H9 (cell line): Measurements from ENCODE around the gene BCAS4. TPM values are rescaled to one million over a fixed set of nuclear protein-coding genes. Genes with fewer than 3 reads are reported as not detected.

ENCODE experiments used
- DNase-seq: peaks from one replicate; pipeline ENCODE4 v3.0.0-alpha.2; 2017
- H2AFZ ChIP-seq: one replicate; pipeline ENCODE4 v1.6.1; 2013; ENCODE audit warnings: mild to moderate bottlenecking, low read length, control low read depth, moderate library complexity
- H2AK5ac ChIP-seq: 2 replicates; pipeline ENCODE4 v1.6.1; 2013; ENCODE audit warnings: low read length, control low read depth, mixed read lengths; ENCODE audit not compliant: insufficient read length
- H2BK120ac ChIP-seq: one replicate; pipeline ENCODE4 v1.6.1; 2013; ENCODE audit warnings: low read depth, mild to moderate bottlenecking, low read length, control low read depth, inconsistent platforms; ENCODE audit not compliant: poor library complexity, severe bottlenecking
- H2BK12ac ChIP-seq: 2 replicates; pipeline ENCODE4 v1.6.1; 2013; ENCODE audit warnings: low read length, control low read depth, mixed read lengths, low read depth; ENCODE audit not compliant: insufficient read length
- H2BK15ac ChIP-seq: 2 replicates; pipeline ENCODE4 v1.6.1; 2013; ENCODE audit warnings: low read depth, low read length, control low read depth
- H2BK20ac ChIP-seq: one replicate; pipeline ENCODE4 v1.6.1; 2013; ENCODE audit warnings: low read depth, mild to moderate bottlenecking, low read length, control low read depth, inconsistent platforms; ENCODE audit not compliant: poor library complexity, severe bottlenecking
- H2BK5ac ChIP-seq: 2 replicates; pipeline ENCODE4 v1.6.1; 2013; ENCODE audit warnings: low read length, control low read depth, mixed read lengths; ENCODE audit not compliant: insufficient read length
- H3K14ac ChIP-seq: 2 replicates; pipeline ENCODE4 v1.6.1; 2013; ENCODE audit warnings: low read length, control low read depth; ENCODE audit not compliant: insufficient read depth
- H3K18ac ChIP-seq: 2 replicates; pipeline ENCODE4 v1.6.1; 2013; ENCODE audit warnings: low read depth, mild to moderate bottlenecking, mixed read lengths, low read length, control low read depth; ENCODE audit not compliant: insufficient read length
- H3K23ac ChIP-seq: 2 replicates; pipeline ENCODE4 v1.6.1; 2013; ENCODE audit warnings: low read length, control low read depth, mixed read lengths, low read depth; ENCODE audit not compliant: insufficient read length
- H3K23me2 ChIP-seq: 2 replicates; pipeline ENCODE4 v1.6.1; 2013; ENCODE audit warnings: low read depth, mild to moderate bottlenecking, mixed read lengths, low read length, control low read depth; ENCODE audit not compliant: insufficient read length, poor library complexity, severe bottlenecking
- H3K27ac ChIP-seq: 2 replicates; pipeline ENCODE4 v1.5.1; 2013; ENCODE audit warnings: low read length, control low read depth, mixed read lengths, low read depth; ENCODE audit not compliant: insufficient read length
- H3K27me3 ChIP-seq: 2 replicates; pipeline ENCODE4 v1.6.1; 2013; ENCODE audit warnings: low read length, control low read depth, inconsistent platforms; ENCODE audit not compliant: insufficient read depth
- H3K4ac ChIP-seq: 2 replicates; pipeline ENCODE4 v1.6.1; 2013; ENCODE audit warnings: low read depth, mild to moderate bottlenecking, control low read depth, inconsistent platforms, low read length, moderate library complexity
- H3K4me1 ChIP-seq: 2 replicates; pipeline ENCODE4 v1.6.1; 2013; ENCODE audit warnings: low read length, control low read depth, inconsistent platforms; ENCODE audit not compliant: insufficient read depth
- H3K4me2 ChIP-seq: 2 replicates; pipeline ENCODE4 v1.6.1; 2013; ENCODE audit warnings: low read length, control low read depth, mixed read lengths; ENCODE audit not compliant: insufficient read length, insufficient read depth
- H3K56ac ChIP-seq: 2 replicates; pipeline ENCODE4 v1.6.1; 2013; ENCODE audit warnings: low read depth, mild to moderate bottlenecking, mixed read lengths, low read length, control low read depth; ENCODE audit not compliant: insufficient read length
- H3K79me1 ChIP-seq: 2 replicates; pipeline ENCODE4 v1.6.1; 2013; ENCODE audit warnings: low read depth, mild to moderate bottlenecking, moderate library complexity, low read length, control low read depth, inconsistent platforms; ENCODE audit not compliant: insufficient read depth, poor library complexity, severe bottlenecking
- H3K79me2 ChIP-seq: 2 replicates; pipeline ENCODE4 v1.6.1; 2013; ENCODE audit warnings: low read length, control low read depth, inconsistent platforms; ENCODE audit not compliant: insufficient read depth
- H3K9ac ChIP-seq: 2 replicates; pipeline ENCODE4 v1.6.1; 2013; ENCODE audit warnings: low read length, control low read depth, mixed read lengths; ENCODE audit not compliant: insufficient read length; ENCODE audit errors: extremely low read depth
- H3K9me3 ChIP-seq: one replicate; pipeline ENCODE4 v1.6.1; 2013; ENCODE audit warnings: low read depth, low read length, inconsistent platforms; ENCODE audit not compliant: control insufficient read depth
- H3T11ph ChIP-seq: one replicate; pipeline ENCODE4 v1.6.1; 2013; ENCODE audit warnings: mild to moderate bottlenecking, low read length, control low read depth, inconsistent platforms
- H4K20me1 ChIP-seq: one replicate; pipeline ENCODE4 v1.6.1; 2013; ENCODE audit not compliant: control insufficient read depth, insufficient read length, insufficient read depth
- H4K5ac ChIP-seq: 2 replicates; pipeline ENCODE4 v1.6.1; 2013; ENCODE audit warnings: low read depth, mild to moderate bottlenecking, mixed read lengths, low read length, control low read depth; ENCODE audit not compliant: insufficient read length
- H4K8ac ChIP-seq: replicated peaks from 2 replicates; pipeline ENCODE4 v1.6.1; 2013; ENCODE audit warnings: low read length, control low read depth, mixed read lengths, low read depth; ENCODE audit not compliant: insufficient read length
- H4K91ac ChIP-seq: 2 replicates; pipeline ENCODE4 v1.6.1; 2013; ENCODE audit warnings: low read depth, mild to moderate bottlenecking, moderate library complexity, mixed read lengths, low read length, control low read depth; ENCODE audit not compliant: insufficient read length
- H3K27ac Mint-ChIP-seq, 3 experiments: 2 replicates in 2 of 3; 3 replicates in 1 of 3; pipeline ENCODE4 v1.8.0; 2020 to 2021; ENCODE audit warnings: mixed read lengths in 3 of 3, mild to moderate bottlenecking in 1 of 3, moderate library complexity in 1 of 3
- H3K27me3 Mint-ChIP-seq: 2 replicates; pipeline ENCODE4 v1.8.0; 2021; ENCODE audit warnings: low read depth, mild to moderate bottlenecking, moderate library complexity, mixed read lengths
- H3K36me3 Mint-ChIP-seq, 3 experiments: 2 replicates in 2 of 3; 3 replicates in 1 of 3; pipeline ENCODE4 v1.8.0; 2020 to 2021; ENCODE audit warnings: low read depth in 3 of 3, mixed read lengths in 3 of 3; ENCODE audit not compliant: insufficient read depth in 1 of 3
- H3K4me1 Mint-ChIP-seq, 2 experiments: 2 replicates each; pipeline ENCODE4 v1.8.0; 2020; ENCODE audit warnings: mixed read lengths in 2 of 2
- H3K4me3 Mint-ChIP-seq, 2 experiments: 2 replicates in 1 of 2; 3 replicates in 1 of 2; pipeline ENCODE4 v1.8.0; 2020 to 2021; ENCODE audit warnings: mild to moderate bottlenecking in 2 of 2, mixed read lengths in 2 of 2, moderate library complexity in 1 of 2
- H3K9me3 Mint-ChIP-seq, 2 experiments: 2 replicates in 1 of 2; 3 replicates in 1 of 2; pipeline ENCODE4 v1.8.0; 2020; ENCODE audit warnings: mild to moderate bottlenecking in 2 of 2, mixed read lengths in 2 of 2, moderate library complexity in 1 of 2
- CTCF ChIP-seq: fragments of 200-600 bp; sonication (generic); conservative IDR thresholded peaks from 3 replicates; pipeline ENCODE4 v1.8.0; 2021; ENCODE audit warnings: antibody characterized with exemption, mild to moderate bottlenecking
- WGBS: extraction: QIAGEN DNeasy Blood & Tissue Kit; methylation state at CpG from one replicate; pipeline ENCODE4 v1.1.7; 2013; ENCODE audit warnings: missing lambda C conversion rate, low lambda C conversion rate, mixed read lengths; ENCODE audit not compliant: insufficient read length; ENCODE audit errors: extremely low coverage; 5-methylcytosine and 5-hydroxymethylcytosine counted together
- total RNA-seq: library from RNA; stranded (reverse); gene quantifications from 2 replicates; pipeline ENCODE4 v1.2.1, GENCODE V29; 2021

Gene BCAS4
- total RNA-seq, 1 experiment from 2014 or later, result 16.9 TPM

GRCh38 chr20:50831622-50832021, 36.8 kb downstream of the BCAS4 start:
- H3K4me1 ChIP-seq, result no peaks in the 10 kb centered on the region
- H3K27ac ChIP-seq, result no peak overlapping the region
- no peak overlapping the region for H2AK5ac ChIP-seq
- H4K8ac ChIP-seq, result no peak overlapping the region
- TF ChIP-seq CTCF, result no peak
- no peak overlapping the region for H3K56ac ChIP-seq
- no peak for DNase-seq
- no peaks in the 10 kb centered on the region for H3K79me2 ChIP-seq
- peaks cover 3 to 26% (median 12%) of the 10 kb centered on the region in 3 experiments; a peak in 6 of 7 replicates for H3K36me3 Mint-ChIP-seq
- H3K79me1 ChIP-seq, result no peaks in the 10 kb centered on the region
- no peak overlapping the region for H2BK15ac ChIP-seq
- H2BK20ac ChIP-seq, result no peak overlapping the region
- H3K4ac ChIP-seq, result no peak overlapping the region
- H2BK120ac ChIP-seq, result no peak overlapping the region
- H3K4me1 Mint-ChIP-seq, result peaks cover 6 to 8% of the 10 kb centered on the region in 2 experiments
- H2BK5ac ChIP-seq, result no peak overlapping the region
- H2BK12ac ChIP-seq, result no peak overlapping the region
- no peaks in the 10 kb centered on the region for H3K23me2 ChIP-seq
- H4K20me1 ChIP-seq, result no peaks in the 10 kb centered on the region
- H3K23ac ChIP-seq, result no peak overlapping the region
- no peak overlapping the region for H3K18ac ChIP-seq
- no peak overlapping the region for H3K9ac ChIP-seq
- H3K14ac ChIP-seq, result no peak overlapping the region
- H3K9me3 ChIP-seq, result no peaks in the 10 kb centered on the region
- no CpG with 5 or more reads among the region's 6 CpGs for WGBS
- peak overlapping the region in 1 of 3 experiments; percentile 71; a peak in 1 of 7 replicates for H3K27ac Mint-ChIP-seq
- no peak overlapping the region for H3T11ph ChIP-seq
- no peaks in the 10 kb centered on the region for H3K9me3 Mint-ChIP-seq
- H3K27me3 ChIP-seq, result no peaks in the 10 kb centered on the region
- no peak overlapping the region for H4K5ac ChIP-seq
- no peaks in the 10 kb centered on the region for H3K27me3 Mint-ChIP-seq
- no peak overlapping the region for H2AFZ ChIP-seq
- H4K91ac ChIP-seq, result no peak overlapping the region
- H3K4me2 ChIP-seq, result no peak overlapping the region
- no peak overlapping the region for H3K4me3 Mint-ChIP-seq
